Neural progenitor cell (in vitro differentiated cells): ENCODE results near the gene SLC35F4. TPM values are rescaled to one million over a fixed set of nuclear protein-coding genes. Genes with fewer than 3 reads are reported as not detected.
A peak's percentile ranks its signal among the peaks of the same experiment; 100 is the strongest.

Experiments used
- DNase-seq: peaks from one replicate; pipeline ENCODE4 v3.0.0-alpha.2; 2016; ENCODE audit warnings: low spot score
- H2AFZ ChIP-seq: fragments of 200-600 bp; sonication (generic); replicated peaks from 2 replicates; pipeline ENCODE4 v1.6.1; 2016; ENCODE audit warnings: antibody characterized with exemption
- H3F3A ChIP-seq: fragments of 200-600 bp; sonication (generic); 2 replicates; pipeline ENCODE4 v1.6.1; 2016; ENCODE audit warnings: antibody characterized with exemption, low read depth
- H3K27ac ChIP-seq: fragments of 200-600 bp; sonication (generic); 2 replicates; pipeline ENCODE4 v1.5.1; 2016; ENCODE audit warnings: mild to moderate bottlenecking
- H3K27me3 ChIP-seq: fragments of 200-600 bp; sonication (generic); 2 replicates; pipeline ENCODE4 v1.6.1; 2016; ENCODE audit warnings: mild to moderate bottlenecking, moderate library complexity
- H3K36me3 ChIP-seq: fragments of 200-600 bp; sonication (generic); 2 replicates; pipeline ENCODE4 v1.5.1; 2016
- H3K4me1 ChIP-seq: fragments of 200-600 bp; sonication (generic); 2 replicates; pipeline ENCODE4 v1.6.1; 2016; ENCODE audit warnings: mixed run types
- H3K4me2 ChIP-seq: fragments of 200-600 bp; sonication (generic); 2 replicates; pipeline ENCODE4 v1.6.1; 2016
- H3K4me3 ChIP-seq: fragments of 200-600 bp; sonication (generic); 2 replicates; pipeline ENCODE4 v1.5.1; 2016
- H3K79me2 ChIP-seq: fragments of 200-600 bp; sonication (generic); 2 replicates; pipeline ENCODE4 v1.6.1; 2016; ENCODE audit warnings: low read depth
- H3K9ac ChIP-seq: fragments of 200-600 bp; sonication (generic); 2 replicates; pipeline ENCODE4 v1.6.1; 2016
- H3K9me3 ChIP-seq: fragments of 200-600 bp; sonication (generic); 2 replicates; pipeline ENCODE4 v1.5.1; 2016; ENCODE audit warnings: low read depth
- H4K20me1 ChIP-seq: fragments of 200-600 bp; sonication (generic); 2 replicates; pipeline ENCODE4 v1.6.1; 2016; ENCODE audit warnings: low read depth
- H3K27ac Mint-ChIP-seq: 3 replicates; pipeline ENCODE4 v1.8.0; 2021; ENCODE audit warnings: mixed read lengths
- H3K27me3 Mint-ChIP-seq: 2 replicates; pipeline ENCODE4 v1.8.0; 2022; ENCODE audit warnings: low read depth, mild to moderate bottlenecking, inconsistent platforms, moderate library complexity, mixed read lengths; ENCODE audit not compliant: insufficient read depth
- H3K36me3 Mint-ChIP-seq: 3 replicates; pipeline ENCODE4 v1.8.0; 2021; ENCODE audit warnings: mixed read lengths
- H3K4me1 Mint-ChIP-seq: 3 replicates; pipeline ENCODE4 v1.8.0; 2021; ENCODE audit warnings: mixed read lengths
- H3K4me3 Mint-ChIP-seq: 3 replicates; pipeline ENCODE4 v1.8.0; 2021; ENCODE audit warnings: mild to moderate bottlenecking, moderate library complexity, mixed read lengths
- H3K9me3 Mint-ChIP-seq: 3 replicates; pipeline ENCODE4 v1.8.0; 2020; ENCODE audit warnings: mixed read lengths
- EZH2 ChIP-seq: fragments of 200-600 bp; sonication (generic); IDR thresholded peaks from 2 replicates; pipeline ENCODE4 v1.6.1; 2017; ENCODE audit warnings: antibody characterized with exemption, mild to moderate bottlenecking, moderate library complexity
- EZH2phosphoT487 ChIP-seq: fragments of 200-600 bp; sonication (generic); IDR thresholded peaks from 2 replicates; pipeline ENCODE4 v1.6.1; 2017; ENCODE audit warnings: antibody characterized with exemption
- total RNA-seq: library from RNA; depleted of rRNA; stranded (reverse); fragments of >200 nt; gene quantifications from 2 replicates; pipeline ENCODE4 v1.2.3, GENCODE V29; 2015; ENCODE audit warnings: low replicate concordance
- TF ChIP-seq, protein P1 (sequence below): fragments of 200-600 bp; sonication (generic); IDR thresholded peaks from 2 replicates; pipeline ENCODE4 v1.5.1; 2017; ENCODE audit warnings: antibody characterized with exemption, mild to moderate bottlenecking

Gene SLC35F4
- total RNA-seq, 1 donor from 2014 or later = not detected

DNA sequence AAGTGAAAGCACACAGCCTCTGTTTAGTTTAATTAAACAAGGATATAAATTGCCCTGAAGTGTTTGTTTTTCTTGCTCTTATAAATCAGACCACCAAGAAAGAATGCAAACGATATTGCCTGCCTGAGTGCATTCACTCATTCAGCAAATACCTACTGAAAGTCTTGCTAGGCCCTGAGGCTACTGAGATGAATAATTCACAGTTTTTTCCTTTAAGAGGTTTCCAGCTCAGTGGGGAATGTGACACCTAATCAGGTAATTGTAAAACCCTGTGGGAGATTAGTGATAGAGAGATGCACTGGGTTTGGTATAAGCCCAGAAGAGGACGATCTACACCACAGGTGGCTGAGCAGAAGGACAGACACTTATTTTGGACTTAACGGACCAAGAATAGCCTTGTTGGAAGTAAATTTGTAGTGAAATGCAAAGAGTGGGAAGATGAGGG is 151.4 kb downstream of the SLC35F4 start:
- peaks cover 6% of the 10 kb centered on the region for H3K4me1 Mint-ChIP-seq
- Histone ChIP-seq H4K20me1 (no peaks in the 10 kb centered on the region), H3K36me3 (no peaks in the 10 kb centered on the region), H3F3A (peaks cover 23% of the 10 kb centered on the region), H3K4me1 (peaks cover 31% of the 10 kb centered on the region), H3K4me2 (peak overlapping the region; percentile 64), H3K27me3 (no peaks in the 10 kb centered on the region), H3K9ac (no peak overlapping the region), H3K79me2 (no peaks in the 10 kb centered on the region), H3K27ac (peak overlapping the region; percentile 15), H3K4me3 (no peak overlapping the region), H2AFZ (no peak overlapping the region), H3K9me3 (peaks cover 3% of the 10 kb centered on the region)
- TF ChIP-seq, protein P1, sequence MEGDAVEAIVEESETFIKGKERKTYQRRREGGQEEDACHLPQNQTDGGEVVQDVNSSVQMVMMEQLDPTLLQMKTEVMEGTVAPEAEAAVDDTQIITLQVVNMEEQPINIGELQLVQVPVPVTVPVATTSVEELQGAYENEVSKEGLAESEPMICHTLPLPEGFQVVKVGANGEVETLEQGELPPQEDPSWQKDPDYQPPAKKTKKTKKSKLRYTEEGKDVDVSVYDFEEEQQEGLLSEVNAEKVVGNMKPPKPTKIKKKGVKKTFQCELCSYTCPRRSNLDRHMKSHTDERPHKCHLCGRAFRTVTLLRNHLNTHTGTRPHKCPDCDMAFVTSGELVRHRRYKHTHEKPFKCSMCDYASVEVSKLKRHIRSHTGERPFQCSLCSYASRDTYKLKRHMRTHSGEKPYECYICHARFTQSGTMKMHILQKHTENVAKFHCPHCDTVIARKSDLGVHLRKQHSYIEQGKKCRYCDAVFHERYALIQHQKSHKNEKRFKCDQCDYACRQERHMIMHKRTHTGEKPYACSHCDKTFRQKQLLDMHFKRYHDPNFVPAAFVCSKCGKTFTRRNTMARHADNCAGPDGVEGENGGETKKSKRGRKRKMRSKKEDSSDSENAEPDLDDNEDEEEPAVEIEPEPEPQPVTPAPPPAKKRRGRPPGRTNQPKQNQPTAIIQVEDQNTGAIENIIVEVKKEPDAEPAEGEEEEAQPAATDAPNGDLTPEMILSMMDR = no peak
- TF ChIP-seq EZH2phosphoT487 = peak; percentile 45
- no peak for TF ChIP-seq EZH2
- H3K9me3 Mint-ChIP-seq = peaks cover 10% of the 10 kb centered on the region
- H3K27ac Mint-ChIP-seq = no peak overlapping the region
- peak; percentile 60 for DNase-seq
- H3K27me3 Mint-ChIP-seq = peaks cover 3% of the 10 kb centered on the region
- H3K36me3 Mint-ChIP-seq = no peaks in the 10 kb centered on the region
- H3K4me3 Mint-ChIP-seq = no peak overlapping the region

DNA sequence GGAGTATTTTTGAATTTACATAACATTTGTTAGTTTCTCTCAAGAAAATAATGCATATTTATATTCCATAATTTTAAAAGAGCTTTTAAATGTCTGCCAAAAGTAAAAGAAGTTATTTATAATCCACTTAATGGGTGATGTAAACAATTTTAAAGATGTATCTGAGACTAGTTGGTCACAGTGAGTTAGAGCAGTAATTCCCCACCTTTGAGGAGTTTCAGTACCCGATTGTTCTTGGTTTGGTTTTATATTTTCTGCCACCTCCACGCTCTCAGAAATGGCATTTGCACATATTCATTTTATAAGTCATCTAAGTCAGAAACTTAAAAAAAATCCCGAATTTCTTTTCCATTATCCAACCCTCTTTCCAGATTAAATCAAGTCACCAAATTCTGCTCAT is 153.2 kb downstream of the SLC35F4 start:
- H4K20me1 ChIP-seq = no peaks in the 10 kb centered on the region
- no peak overlapping the region for H3K4me3 ChIP-seq
- Mint-ChIP-seq H3K27me3 (peaks cover 3% of the 10 kb centered on the region), H3K4me1 (peaks cover 6% of the 10 kb centered on the region), H3K36me3 (no peaks in the 10 kb centered on the region), H3K4me3 (no peak overlapping the region), H3K27ac (no peak overlapping the region), H3K9me3 (peaks cover 13% of the 10 kb centered on the region)
- H3K27ac ChIP-seq = no peak overlapping the region
- H3K9ac ChIP-seq = no peak overlapping the region
- no peaks in the 10 kb centered on the region for H3K27me3 ChIP-seq
- peaks cover 31% of the 10 kb centered on the region for H3K4me1 ChIP-seq
- TF ChIP-seq, protein P1 = no peak
- no peak for TF ChIP-seq EZH2
- no peak for TF ChIP-seq EZH2phosphoT487
- H3K4me2 ChIP-seq = no peak overlapping the region
- H3K79me2 ChIP-seq = no peaks in the 10 kb centered on the region
- H3F3A ChIP-seq = peaks cover 23% of the 10 kb centered on the region
- H2AFZ ChIP-seq = no peak overlapping the region
- no peak for DNase-seq
- H3K36me3 ChIP-seq = no peaks in the 10 kb centered on the region
- peaks cover 3% of the 10 kb centered on the region for H3K9me3 ChIP-seq

DNA sequence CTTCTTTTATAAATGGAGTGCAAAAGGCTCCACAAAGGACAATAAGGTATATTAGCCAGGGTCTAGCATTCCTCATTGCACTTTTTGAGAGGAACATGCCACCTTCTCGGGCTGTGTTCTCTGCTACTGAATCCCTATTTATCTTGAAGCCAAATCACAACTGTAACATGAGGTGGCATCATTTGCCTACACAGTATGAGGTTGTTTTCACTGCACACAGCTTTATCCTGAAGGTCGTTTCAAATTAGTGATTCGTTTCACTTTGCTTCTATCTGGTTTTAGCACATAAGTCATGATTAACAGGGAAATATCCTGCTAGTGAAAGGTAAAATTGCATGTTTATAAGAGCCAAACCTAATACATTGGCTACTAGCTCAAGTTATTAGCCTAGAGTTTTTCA is 153.8 kb downstream of the SLC35F4 start:
- no peaks in the 10 kb centered on the region for H3K79me2 ChIP-seq
- Mint-ChIP-seq H3K9me3 (peaks cover 13% of the 10 kb centered on the region), H3K27ac (no peak overlapping the region), H3K27me3 (peaks cover 3% of the 10 kb centered on the region), H3K4me1 (peaks cover 6% of the 10 kb centered on the region), H3K4me3 (no peak overlapping the region), H3K36me3 (no peaks in the 10 kb centered on the region)
- H3K4me2 ChIP-seq = no peak overlapping the region
- no peak overlapping the region for H3K9ac ChIP-seq
- no peaks in the 10 kb centered on the region for H4K20me1 ChIP-seq
- no peak overlapping the region for H2AFZ ChIP-seq
- H3K9me3 ChIP-seq = peaks cover 3% of the 10 kb centered on the region
- H3K36me3 ChIP-seq = no peaks in the 10 kb centered on the region
- peaks cover 31% of the 10 kb centered on the region for H3K4me1 ChIP-seq
- DNase-seq = no peak
- H3F3A ChIP-seq = peaks cover 23% of the 10 kb centered on the region
- H3K27me3 ChIP-seq = no peaks in the 10 kb centered on the region
- H3K4me3 ChIP-seq = no peak overlapping the region
- H3K27ac ChIP-seq = no peak overlapping the region
- TF ChIP-seq, protein P1 = no peak
- no peak for TF ChIP-seq EZH2
- TF ChIP-seq EZH2phosphoT487 = no peak
